Measurements from ENCODE around the gene FOXK2. TPM values are rescaled to one million over a fixed set of nuclear protein-coding genes. Genes with fewer than 3 reads are reported as not detected.
"Not testable (repeated sequence)": the region's sequence is repeated elsewhere in the genome, so short reads cannot be mapped to it uniquely, and the experiment has no call there.

Gene FOXK2
- total RNA-seq, 2 experiments from 2014 or later = 59.6 to 63.2 TPM

DNA sequence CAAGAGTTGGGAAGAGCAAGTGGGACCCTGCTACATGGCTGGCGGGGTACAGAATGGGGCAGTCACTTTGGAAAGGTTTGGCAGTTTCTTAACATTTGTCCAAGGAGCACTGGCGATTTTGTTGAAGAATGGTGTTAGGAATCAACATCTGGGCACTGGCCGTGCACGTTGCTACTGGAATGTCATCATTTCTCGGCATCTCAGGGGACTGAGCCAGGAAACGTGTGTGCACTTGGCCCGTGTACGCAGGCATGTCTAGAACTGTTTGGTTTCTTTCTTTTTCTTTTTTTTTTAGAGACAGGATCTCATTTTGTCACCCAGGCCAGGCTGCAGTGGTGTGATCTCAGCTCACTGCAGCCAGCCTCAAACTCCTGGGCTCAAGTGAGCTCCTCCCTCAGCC, 17.3 kb upstream of the FOXK2 start:
- H3K27ac Mint-ChIP-seq = no peak overlapping the region
- H3K4me3 Mint-ChIP-seq = no peak overlapping the region
- H3K36me3 Mint-ChIP-seq (ENCODE audit: low read depth) = no peaks in the 10 kb centered on the region
- ChIA-PET POLR2A (no interaction called here), CTCF (no interaction called here)
- H3K27me3 Mint-ChIP-seq = peaks cover 2% of the 10 kb centered on the region
- H3K9me3 Mint-ChIP-seq = no peaks in the 10 kb centered on the region
- no peak for DNase-seq
- H3K4me1 Mint-ChIP-seq = peaks cover 21% of the 10 kb centered on the region

DNA sequence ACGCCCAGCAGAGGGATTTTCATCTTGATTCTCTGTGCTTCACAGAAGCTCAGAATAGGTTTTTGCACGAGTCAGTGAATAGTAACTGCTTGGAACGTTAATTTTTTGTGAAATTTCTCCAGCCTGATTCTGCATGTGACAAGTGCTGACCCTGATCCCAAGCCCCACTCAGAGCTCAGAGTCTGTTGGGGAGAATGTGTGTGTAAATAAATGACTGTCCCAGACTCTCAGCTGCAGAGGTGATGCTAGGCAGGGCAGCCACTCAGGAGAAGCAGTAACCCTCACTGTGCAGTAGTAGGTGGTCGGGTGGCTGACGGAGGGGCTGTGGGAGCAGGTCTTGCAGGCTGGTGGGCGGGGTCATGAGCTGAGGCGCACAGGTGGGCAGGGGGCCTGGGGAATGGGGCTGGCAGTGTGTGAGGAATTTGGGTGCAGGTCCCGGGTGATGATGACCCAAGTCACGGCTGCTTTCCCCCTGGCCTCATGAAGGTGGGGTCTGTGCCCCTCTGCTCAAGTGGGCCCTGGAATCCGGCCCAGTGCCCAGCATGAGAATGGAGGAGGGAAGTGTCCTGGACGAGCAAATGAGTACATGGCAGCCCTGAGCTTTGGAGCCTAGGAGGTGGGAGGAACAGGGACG, 16.3 kb upstream of the FOXK2 start:
- H3K9me3 Mint-ChIP-seq = no peaks in the 10 kb centered on the region
- POLR2A ChIA-PET = no interaction called here

DNA sequence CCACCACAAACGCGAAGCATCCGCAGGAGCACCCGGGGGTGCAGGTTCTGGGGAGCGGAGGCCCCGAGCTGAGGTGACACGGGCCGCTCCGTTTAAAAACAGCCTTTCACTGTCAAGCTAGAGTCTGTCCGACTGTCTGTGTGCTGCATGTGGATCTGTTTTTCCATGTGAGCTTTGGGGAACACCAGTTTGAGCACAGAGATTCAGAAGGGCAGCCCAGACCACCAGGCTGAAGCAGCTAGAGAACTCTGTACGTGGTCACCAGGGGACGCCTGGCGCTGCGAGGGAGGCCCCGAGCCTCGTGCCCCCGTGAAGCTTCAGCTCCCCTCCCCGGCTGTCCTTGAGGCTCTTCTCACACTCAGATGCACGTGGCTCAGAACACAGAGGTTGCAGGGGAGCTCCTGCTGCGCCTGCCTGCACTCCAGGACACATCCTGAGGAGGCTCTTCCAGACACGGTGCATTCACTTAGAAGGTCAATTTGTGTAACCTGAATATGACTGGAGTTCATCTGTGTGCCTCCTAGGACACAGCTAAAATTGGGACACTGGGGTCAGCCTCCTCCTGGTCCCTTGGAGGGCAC, 15.7 kb upstream of the FOXK2 start:
- Mint-ChIP-seq H3K4me1 (peaks cover 13% of the 10 kb centered on the region), H3K9me3 (no peaks in the 10 kb centered on the region), H3K27ac (no peak overlapping the region), H3K36me3 (ENCODE audit: low read depth) (no peaks in the 10 kb centered on the region), H3K4me3 (no peak overlapping the region), H3K27me3 (peaks cover 2% of the 10 kb centered on the region)
- CTCF ChIA-PET = interaction anchor here (1.0 to 1.3 kb wide), 2 partner anchors 9 to 11 kb away, joined by 3 read pairs; no protein-coding TSS in a partner anchor
- POLR2A ChIA-PET = no interaction called here
- no peak for DNase-seq

More for the DNA sequence above, 16.3 kb upstream of the FOXK2 start:
- CTCF ChIA-PET = no interaction called here
- no peak overlapping the region for H3K27ac Mint-ChIP-seq
- H3K4me1 Mint-ChIP-seq = peaks cover 15% of the 10 kb centered on the region
- DNase-seq = no peak
- H3K36me3 Mint-ChIP-seq (ENCODE audit: low read depth) = no peaks in the 10 kb centered on the region
- peaks cover 2% of the 10 kb centered on the region for H3K27me3 Mint-ChIP-seq
- H3K4me3 Mint-ChIP-seq = no peak overlapping the region

DNA sequence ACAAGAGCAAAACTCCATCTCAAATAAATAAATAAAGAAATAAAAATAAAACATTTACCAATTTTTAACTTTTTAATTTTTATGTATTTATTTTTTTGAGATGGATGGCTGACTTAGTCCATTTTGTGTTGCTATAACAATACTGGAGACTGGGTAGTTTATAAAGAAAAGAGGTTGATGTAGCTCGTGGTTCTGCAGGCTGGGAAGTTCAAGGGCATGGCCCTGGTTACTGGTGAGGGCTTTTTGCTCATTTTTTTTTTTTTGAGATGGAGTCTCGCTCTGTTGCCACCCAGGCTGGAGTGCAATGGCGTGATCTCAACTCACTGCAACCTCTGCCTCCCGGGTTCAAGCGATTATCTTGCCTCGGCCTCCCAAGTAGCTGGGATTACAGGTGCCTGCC, 14.2 kb upstream of the FOXK2 start:
- Mint-ChIP-seq H3K9me3 (no peaks in the 10 kb centered on the region), H3K4me3 (no peak overlapping the region), H3K27me3 (peaks cover 2% of the 10 kb centered on the region), H3K4me1 (peaks cover 7% of the 10 kb centered on the region), H3K36me3 (ENCODE audit: low read depth) (no peaks in the 10 kb centered on the region), H3K27ac (no peak overlapping the region)
- ChIA-PET CTCF (no interaction called here), POLR2A (no interaction called here)
- no peak for DNase-seq

DNA sequence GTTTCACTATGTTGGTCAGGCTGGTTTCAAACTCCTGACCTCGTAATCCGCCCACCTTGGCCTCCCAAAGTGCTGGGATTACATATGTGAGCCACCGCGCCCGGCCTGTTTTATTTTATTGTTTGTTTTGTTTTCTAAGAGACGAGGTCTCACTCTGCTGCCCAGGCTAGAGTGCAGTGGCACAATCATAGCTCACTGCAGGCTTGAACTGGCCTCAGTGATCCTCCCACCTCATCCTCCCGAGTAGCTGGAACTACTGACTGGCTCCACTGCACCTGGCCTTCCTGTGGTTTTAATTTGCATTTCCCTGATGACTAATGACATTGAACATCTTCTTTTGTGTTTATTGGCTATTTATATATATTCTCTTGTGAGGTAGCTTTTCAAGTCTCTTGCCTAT, 13.1 kb upstream of the FOXK2 start:
- H3K27me3 Mint-ChIP-seq; CTCF ChIA-PET; H3K4me3 Mint-ChIP-seq; DNase-seq; POLR2A ChIA-PET; H3K36me3 Mint-ChIP-seq (ENCODE audit: low read depth); H3K9me3 Mint-ChIP-seq; H3K4me1 Mint-ChIP-seq: not testable (repeated sequence)
- H3K27ac Mint-ChIP-seq = peak overlapping the region; percentile 19

DNA sequence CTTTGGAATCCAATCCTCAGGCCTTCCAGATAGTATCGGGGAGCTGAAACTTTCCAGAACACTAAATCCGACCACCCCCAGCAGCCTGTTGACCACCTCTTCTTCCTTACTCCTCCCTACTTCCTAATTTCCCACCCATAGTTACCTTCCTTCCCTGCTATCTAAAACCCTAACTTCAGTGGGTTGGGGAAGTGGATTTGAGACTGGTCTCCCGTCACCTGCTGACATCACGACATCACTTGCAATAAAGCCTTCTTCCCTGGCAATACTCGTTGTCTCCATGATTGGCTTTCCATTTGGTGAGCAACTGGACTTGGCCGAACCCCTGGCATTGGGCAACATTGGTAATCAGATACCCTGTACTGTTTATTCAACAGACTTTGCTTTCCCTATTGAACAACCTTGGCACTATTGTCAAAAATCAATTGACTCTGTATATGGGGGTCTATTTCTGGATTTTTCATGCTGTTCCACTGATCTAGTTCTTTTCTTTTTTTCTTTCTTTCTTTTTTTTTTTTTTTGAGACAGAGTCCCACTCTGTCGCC, 11.8 kb upstream of the FOXK2 start:
- H3K9me3 Mint-ChIP-seq = no peaks in the 10 kb centered on the region
- peaks cover 2% of the 10 kb centered on the region for H3K27me3 Mint-ChIP-seq
- H3K36me3 Mint-ChIP-seq (ENCODE audit: low read depth) = no peaks in the 10 kb centered on the region
- no peak overlapping the region for H3K4me3 Mint-ChIP-seq
- POLR2A ChIA-PET = no interaction called here
- H3K4me1 Mint-ChIP-seq = peaks cover 10% of the 10 kb centered on the region
- H3K27ac Mint-ChIP-seq = no peak overlapping the region
- CTCF ChIA-PET = interaction anchor here (0.7 kb wide), 1 partner anchor 14 kb away, joined by 3 read pairs; no protein-coding TSS in a partner anchor
- no peak for DNase-seq

DNA sequence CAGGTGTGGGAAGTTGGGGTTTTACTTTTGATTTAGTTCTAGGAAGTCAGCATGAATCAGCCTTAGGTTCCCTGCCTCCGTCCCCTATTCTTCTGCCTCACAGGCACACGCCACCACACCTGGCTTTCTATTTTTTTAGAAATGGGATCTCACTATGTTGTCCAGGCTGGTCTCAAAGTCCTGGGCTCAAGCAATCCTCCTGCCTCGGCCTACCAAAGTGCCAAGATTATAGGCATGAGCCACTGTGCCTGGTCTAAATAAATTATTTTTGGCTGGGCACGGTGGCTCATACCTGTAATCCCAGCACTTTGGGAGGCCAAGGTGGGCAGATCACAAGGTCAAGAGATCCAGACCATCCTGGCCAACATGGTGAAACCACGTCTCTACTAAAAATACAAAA, 7.9 kb upstream of the FOXK2 start:
- H3K4me1 Mint-ChIP-seq; DNase-seq; H3K36me3 Mint-ChIP-seq (ENCODE audit: low read depth); H3K27me3 Mint-ChIP-seq; H3K4me3 Mint-ChIP-seq; H3K9me3 Mint-ChIP-seq; POLR2A ChIA-PET; H3K27ac Mint-ChIP-seq: not testable (repeated sequence)
- CTCF ChIA-PET = interaction anchor here (0.6 kb wide), 1 partner anchor 26 kb away, joined by 5 read pairs; no protein-coding TSS in a partner anchor

DNA sequence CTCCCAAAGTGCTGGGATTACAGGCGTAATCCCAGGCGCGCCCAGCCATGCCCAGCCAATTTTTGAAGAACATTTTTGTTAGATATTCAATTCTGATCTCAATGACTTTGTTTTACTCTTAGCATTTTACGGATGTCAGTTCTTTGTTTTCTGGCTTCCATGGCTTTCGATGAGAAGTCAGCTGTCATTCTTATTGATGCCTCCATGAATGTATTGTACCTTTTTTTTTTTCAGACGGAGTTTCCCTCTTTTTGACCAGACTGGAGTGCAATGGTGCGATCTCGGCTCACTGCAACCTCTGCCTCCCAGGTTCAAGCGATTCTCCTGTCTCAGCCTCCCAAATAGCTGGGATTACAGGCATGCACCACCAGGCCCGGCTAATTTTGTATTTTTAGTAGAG, 5.7 kb upstream of the FOXK2 start:
- H3K36me3 Mint-ChIP-seq (ENCODE audit: low read depth); H3K4me1 Mint-ChIP-seq; CTCF ChIA-PET; DNase-seq; H3K27ac Mint-ChIP-seq; POLR2A ChIA-PET; H3K27me3 Mint-ChIP-seq; H3K9me3 Mint-ChIP-seq; H3K4me3 Mint-ChIP-seq: not testable (repeated sequence)

DNA sequence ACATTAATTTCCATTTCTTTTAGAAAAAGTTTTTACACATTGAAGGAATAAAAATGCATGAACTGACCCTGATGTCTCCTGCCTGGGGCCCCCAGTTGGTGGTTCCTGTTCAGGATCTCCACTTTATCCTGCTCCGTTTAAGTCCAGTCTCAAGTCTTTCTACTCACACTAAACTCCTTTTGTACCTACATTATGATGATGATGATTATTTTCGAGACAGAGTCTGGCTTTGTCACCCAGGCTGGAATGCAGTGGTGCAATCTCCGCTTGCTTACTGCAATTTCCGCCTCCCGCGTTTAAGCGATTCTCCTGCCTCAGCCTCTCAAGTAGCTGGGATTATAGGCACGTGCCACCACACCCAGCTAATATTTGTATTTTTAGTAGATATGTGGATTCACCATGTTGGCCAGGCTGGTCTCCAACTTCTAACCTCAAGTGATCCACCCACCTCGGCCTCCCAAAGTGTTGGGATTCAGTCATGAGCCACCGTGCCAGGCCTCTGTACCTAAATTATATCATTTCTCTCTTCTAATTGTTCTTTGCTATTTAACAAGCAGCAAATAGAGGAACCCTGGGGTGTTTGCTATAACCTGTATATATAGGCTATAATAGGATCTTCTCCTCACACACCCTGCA, 2.2 kb upstream of the FOXK2 start:
- no peak for DNase-seq
- no peak overlapping the region for H3K27ac Mint-ChIP-seq
- peaks cover 13% of the 10 kb centered on the region for H3K4me1 Mint-ChIP-seq
- ChIA-PET CTCF (no interaction called here), POLR2A (no interaction called here)
- no peaks in the 10 kb centered on the region for H3K9me3 Mint-ChIP-seq
- no peak overlapping the region for H3K4me3 Mint-ChIP-seq
- H3K27me3 Mint-ChIP-seq = peaks cover 4% of the 10 kb centered on the region
- peaks cover 5% of the 10 kb centered on the region for H3K36me3 Mint-ChIP-seq (ENCODE audit: low read depth)

DNA sequence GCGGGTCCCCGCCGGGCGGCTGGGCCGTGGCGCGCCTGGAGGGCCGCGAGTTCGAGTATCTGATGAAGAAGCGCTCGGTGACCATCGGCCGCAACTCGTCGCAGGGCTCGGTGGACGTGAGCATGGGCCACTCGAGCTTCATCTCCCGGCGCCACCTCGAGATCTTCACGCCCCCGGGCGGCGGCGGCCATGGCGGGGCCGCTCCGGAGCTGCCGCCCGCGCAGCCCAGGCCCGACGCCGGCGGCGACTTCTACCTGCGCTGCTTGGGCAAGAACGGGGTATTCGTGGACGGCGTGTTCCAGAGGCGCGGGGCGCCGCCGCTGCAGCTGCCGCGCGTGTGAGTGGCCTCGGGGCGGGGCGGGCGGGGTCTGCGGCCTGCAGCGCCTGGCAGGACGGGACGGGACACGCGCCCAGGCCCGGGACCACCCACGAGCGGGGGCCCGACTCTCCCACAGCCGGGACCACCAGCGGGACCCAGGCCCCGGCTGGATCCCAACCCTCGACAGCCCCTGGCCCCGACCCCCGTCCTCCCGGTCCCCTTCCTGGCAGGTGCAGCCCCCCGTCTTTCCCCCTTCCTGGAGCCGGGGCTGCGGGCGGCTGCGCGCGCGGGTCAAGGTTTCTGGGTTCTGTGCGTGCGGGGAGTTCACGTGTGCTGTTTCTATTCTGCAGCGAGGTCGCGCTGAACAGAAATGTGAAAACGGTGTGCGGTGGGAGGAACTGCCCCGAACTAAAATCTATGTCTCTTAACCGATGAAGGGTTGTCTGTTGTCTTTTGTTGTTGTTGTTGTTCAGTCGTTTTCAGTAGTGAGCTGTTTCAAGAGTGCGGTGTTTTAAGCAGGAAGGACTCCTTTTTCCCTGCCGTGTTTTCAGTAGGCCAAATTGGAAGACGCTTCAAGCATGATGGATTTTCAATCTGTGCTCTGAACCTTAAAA, 705 bp downstream of the FOXK2 start:
- ChIA-PET POLR2A (interaction anchor here (0.6 to 1.1 kb wide), 4 partner anchors 69 to 415 kb away, joined by 3 to 5 read pairs (median 3); partner anchors contain the start of gene CYBC1), CTCF (interaction anchor here (1.6 to 3.3 kb wide), 2 partner anchors 13 to 16 kb away, joined by 7 to 12 read pairs; no protein-coding TSS in a partner anchor)
- Mint-ChIP-seq H3K36me3 (ENCODE audit: low read depth) (peaks cover 5% of the 10 kb centered on the region), H3K27me3 (no peaks in the 10 kb centered on the region), H3K27ac (peak overlapping the region; percentile 89), H3K9me3 (no peaks in the 10 kb centered on the region), H3K4me3 (peak overlapping the region; percentile 79), H3K4me1 (peaks cover 27% of the 10 kb centered on the region)
- peak; percentile 33 for DNase-seq

DNA sequence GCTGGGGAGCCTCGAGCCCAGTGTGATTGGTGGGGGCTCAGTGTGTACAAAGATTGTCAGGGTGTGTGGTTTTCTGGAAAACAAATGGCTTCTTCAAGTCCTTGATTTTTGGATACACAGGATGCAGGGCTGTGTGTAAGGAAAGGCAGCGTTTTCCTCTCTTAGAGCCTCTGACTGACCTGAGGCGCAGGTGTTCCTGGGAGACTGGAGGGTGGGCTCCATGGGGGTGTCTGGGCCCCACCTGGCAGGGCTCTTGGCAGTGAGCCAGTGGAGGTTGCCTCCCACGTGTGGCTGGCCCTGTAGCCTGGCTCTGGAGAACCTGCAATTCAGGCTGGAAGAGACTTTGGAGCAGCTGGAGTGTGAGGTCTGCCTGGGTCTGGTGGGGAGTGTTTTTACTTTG, 5.0 kb downstream of the FOXK2 start:
- CTCF ChIA-PET = no interaction called here
- Mint-ChIP-seq H3K4me3 (no peak overlapping the region), H3K27ac (peak overlapping the region; percentile 55), H3K4me1 (peaks cover 47% of the 10 kb centered on the region), H3K9me3 (no peaks in the 10 kb centered on the region), H3K36me3 (ENCODE audit: low read depth) (peaks cover 5% of the 10 kb centered on the region), H3K27me3 (no peaks in the 10 kb centered on the region)
- POLR2A ChIA-PET = no interaction called here
- DNase-seq = no peak

DNA sequence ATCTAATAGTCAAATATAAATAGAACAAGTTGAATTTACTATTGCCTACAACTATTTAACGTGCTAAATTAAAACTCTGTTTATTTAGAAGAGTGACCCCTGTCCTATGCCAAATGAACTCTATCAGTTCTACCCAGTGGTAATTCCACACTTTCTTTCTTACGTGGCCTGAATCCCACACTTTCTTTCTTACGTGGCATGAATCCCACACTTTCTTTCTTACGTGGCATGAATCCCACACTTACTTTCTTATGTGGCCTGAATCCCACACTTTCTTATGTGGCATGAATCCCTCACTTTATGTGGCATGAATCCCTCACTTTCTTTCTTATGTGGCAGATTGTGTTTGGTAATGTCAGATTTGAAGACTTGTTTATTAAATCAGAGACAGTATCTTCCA, 6.2 kb downstream of the FOXK2 start:
- POLR2A ChIA-PET = no interaction called here
- no peak for DNase-seq
- peaks cover 6% of the 10 kb centered on the region for H3K36me3 Mint-ChIP-seq (ENCODE audit: low read depth)
- H3K4me3 Mint-ChIP-seq = no peak overlapping the region
- H3K27me3 Mint-ChIP-seq = no peaks in the 10 kb centered on the region
- CTCF ChIA-PET = interaction anchor here (1.2 kb wide), 1 partner anchor 21 kb away, joined by 3 read pairs; no protein-coding TSS in a partner anchor
- peaks cover 52% of the 10 kb centered on the region for H3K4me1 Mint-ChIP-seq
- H3K27ac Mint-ChIP-seq = no peak overlapping the region
- H3K9me3 Mint-ChIP-seq = no peaks in the 10 kb centered on the region

Measured in activated CD4-positive, alpha-beta T cell treated with anti-CD3 and anti-CD28 coated beads, Interleukin-2, amount 10 ng/mL, durations not matched to agents 7 days and 5 days (primary cell).